ENCODE results near the gene MAPK11. TPM values are rescaled to one million over a fixed set of nuclear protein-coding genes. Genes with fewer than 3 reads are reported as not detected.

The MAPK11 gene
- total RNA-seq, 6 experiments from 2014 or later: 1.7 to 6.4 (median 2.5) TPM

DNA sequence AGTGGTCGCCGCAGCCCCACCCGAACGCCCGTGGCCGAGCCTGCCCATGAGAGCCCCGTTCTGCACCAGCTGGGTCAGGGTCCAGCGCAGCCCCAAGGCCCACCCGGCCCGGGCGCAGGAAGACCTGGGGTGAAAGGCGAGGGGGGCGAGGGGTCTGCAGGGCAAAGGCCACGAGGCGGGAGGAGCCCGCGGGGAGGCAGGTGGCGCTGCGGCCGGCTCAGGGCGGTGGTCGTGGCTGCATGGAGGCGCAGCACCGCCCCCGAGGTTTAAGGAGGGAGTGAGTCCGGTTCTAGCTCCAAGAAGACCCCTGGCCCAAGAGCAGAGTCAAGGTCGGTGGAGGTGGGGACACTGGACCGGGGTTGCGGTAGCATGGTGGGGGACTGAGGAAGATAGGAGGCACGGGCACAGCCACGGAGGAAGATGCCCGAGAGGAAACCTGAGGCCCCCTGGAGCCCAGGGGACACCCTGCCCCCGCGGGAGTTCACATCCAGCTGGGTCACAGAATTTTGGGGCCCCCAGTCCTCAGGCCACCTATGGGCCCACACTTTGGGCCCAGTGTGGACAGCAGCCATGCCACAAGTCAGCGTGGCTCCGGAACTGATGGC, 18.6 kb downstream of the MAPK11 start:
- H3K27me3 ChIP-seq: no peaks in the 10 kb centered on the region
- intact Hi-C loops (cut with DNase I): loop anchor here in 1 of 2 donors (5.0 kb wide), 1 partner anchor 91 kb away; the partner anchor contains the start of gene PPP6R2
- H3K36me3 ChIP-seq: no peaks in the 10 kb centered on the region
- H3K4me3 ChIP-seq: peak overlapping the region; percentile 57 to 80 (median 67)
- no peaks in the 10 kb centered on the region for H3K9me3 ChIP-seq
- H3K27ac ChIP-seq: peak overlapping the region in 1 of 3 donors; percentile 43
- DNase-seq: no peak
- TF ChIP-seq, protein P1, sequence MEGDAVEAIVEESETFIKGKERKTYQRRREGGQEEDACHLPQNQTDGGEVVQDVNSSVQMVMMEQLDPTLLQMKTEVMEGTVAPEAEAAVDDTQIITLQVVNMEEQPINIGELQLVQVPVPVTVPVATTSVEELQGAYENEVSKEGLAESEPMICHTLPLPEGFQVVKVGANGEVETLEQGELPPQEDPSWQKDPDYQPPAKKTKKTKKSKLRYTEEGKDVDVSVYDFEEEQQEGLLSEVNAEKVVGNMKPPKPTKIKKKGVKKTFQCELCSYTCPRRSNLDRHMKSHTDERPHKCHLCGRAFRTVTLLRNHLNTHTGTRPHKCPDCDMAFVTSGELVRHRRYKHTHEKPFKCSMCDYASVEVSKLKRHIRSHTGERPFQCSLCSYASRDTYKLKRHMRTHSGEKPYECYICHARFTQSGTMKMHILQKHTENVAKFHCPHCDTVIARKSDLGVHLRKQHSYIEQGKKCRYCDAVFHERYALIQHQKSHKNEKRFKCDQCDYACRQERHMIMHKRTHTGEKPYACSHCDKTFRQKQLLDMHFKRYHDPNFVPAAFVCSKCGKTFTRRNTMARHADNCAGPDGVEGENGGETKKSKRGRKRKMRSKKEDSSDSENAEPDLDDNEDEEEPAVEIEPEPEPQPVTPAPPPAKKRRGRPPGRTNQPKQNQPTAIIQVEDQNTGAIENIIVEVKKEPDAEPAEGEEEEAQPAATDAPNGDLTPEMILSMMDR (IDR thresholded peaks at IDR 0.05): no peak
- no peak for TF ChIP-seq POLR2A (IDR thresholded peaks at IDR 0.05)
- H3K4me1 ChIP-seq: peaks cover 0 to 28% (median 7%) of the 10 kb centered on the region in 4 donors
- peak in 1 of 4 donors; percentile 3 for ATAC-seq
- 7% methylated on average over 11 of the region's 36 CpGs for WGBS (ENCODE audit: insufficient coverage, low coverage, low lambda C conversion rate, missing lambda C conversion rate)

DNA sequence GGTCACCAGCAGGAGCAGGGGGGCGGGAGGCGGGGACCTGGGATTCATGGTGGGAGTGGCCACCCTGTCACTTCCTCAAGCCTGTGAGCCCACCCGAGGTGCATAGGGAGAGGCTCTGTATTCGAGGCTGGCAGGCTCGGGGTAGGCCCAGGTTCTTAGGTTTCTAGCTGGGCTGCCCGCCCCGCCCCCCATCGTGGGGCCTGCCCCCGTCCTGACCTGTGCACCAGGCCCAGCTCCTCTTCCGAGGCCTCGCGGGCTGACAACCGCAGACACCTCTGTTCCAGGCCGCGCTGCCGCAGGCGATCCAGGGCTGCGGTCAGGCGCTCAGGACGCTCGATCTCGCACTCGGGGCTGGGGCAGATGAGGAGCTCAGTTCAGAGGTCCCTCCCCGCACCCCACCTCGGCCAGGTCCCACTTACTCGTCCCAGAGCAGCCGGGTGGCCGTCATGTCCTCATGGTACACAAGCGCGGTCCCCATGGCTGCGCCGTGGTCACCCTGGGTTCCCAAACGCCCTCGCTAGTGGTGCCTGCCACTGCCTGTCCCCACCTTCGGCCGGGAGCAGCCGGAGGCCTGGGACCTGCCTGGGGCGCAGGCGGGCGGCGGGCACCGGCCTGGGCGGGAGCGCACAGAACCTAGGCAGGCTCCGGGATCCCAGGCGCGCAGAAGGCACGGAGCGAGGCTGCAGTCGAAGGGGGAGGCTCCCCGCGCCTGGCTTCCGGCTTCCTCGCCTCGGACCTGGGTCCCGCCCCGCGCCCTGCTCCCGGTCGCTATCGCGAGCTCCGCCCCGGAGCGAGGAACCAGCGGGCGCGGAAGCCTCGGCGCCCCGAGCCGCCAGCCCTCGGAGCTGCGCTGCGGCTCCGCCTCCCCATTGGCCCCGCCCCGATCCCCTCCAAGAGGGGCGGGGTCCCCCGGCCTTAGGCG, 19.4 kb downstream of the MAPK11 start, which contains the start of gene HDAC10:
Gene HDAC10, minus strand, starts transcription at position 711 of the 922 bp plus-strand sequence. Its CDS starts 233 bp downstream, at position 478.
- WGBS (ENCODE audit: insufficient coverage, low coverage, low lambda C conversion rate, missing lambda C conversion rate): no CpG with 5 or more reads among the region's 81 CpGs
- peak; percentile 77 to 87 (median 82) for ATAC-seq
- DNase-seq: peak; percentile 88 to 90 (median 89)

DNA sequence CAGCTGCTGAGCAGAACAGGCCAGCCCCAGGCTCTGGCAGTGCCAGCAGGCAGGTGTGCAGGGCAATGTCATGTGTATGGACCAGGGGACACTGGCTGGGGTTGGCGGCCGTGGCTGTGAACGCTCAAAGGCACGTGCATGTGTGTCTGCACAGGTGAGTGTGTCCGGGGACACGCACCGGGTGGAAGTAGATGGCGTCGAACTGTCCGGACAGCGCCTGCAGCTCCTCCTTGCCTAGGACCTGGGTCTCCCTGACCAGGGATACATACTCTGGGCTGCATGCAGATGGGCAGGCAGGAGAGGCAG, 20.0 kb downstream of the MAPK11 start:
- H3K9me3 ChIP-seq: no peaks in the 10 kb centered on the region
- intact Hi-C loops (cut with DNase I): loop anchor here in 1 of 2 donors (5.0 kb wide), 1 partner anchor 92 kb away; the partner anchor contains the start of gene PPP6R2
- ATAC-seq: no peak
- H3K4me1 ChIP-seq: peaks cover 0 to 37% (median 10%) of the 10 kb centered on the region in 4 donors
- H3K27ac ChIP-seq: no peak overlapping the region
- peak overlapping the region; percentile 57 to 80 (median 67) for H3K4me3 ChIP-seq
- H3K27me3 ChIP-seq: no peaks in the 10 kb centered on the region
- no peaks in the 10 kb centered on the region for H3K36me3 ChIP-seq
- no peak for DNase-seq
- TF ChIP-seq, protein P1 (IDR thresholded peaks at IDR 0.05): no peak
- no peak for TF ChIP-seq POLR2A (IDR thresholded peaks at IDR 0.05)
- WGBS (ENCODE audit: insufficient coverage, low coverage, low lambda C conversion rate, missing lambda C conversion rate): no CpG with 5 or more reads among the region's 11 CpGs

More for the DNA sequence above, 19.4 kb downstream of the MAPK11 start, which contains the start of gene HDAC10:
- Histone ChIP-seq H3K36me3 (no peaks in the 10 kb centered on the region), H3K27ac (peak within 1 kb of the TSS in 2 of 3 donors; percentile 39 to 43), H3K4me3 (peak within 1 kb of the TSS; percentile 57 to 80 (median 67)), H3K9me3 (no peaks in the 10 kb centered on the region), H3K27me3 (no peaks in the 10 kb centered on the region), H3K4me1 (peaks cover 0 to 33% (median 8%) of the 10 kb centered on the region in 4 donors)
- intact Hi-C loops (cut with DNase I): loop anchor here in 1 of 2 donors (5.0 kb wide), 1 partner anchor 91 kb away; the partner anchor contains the start of gene PPP6R2
- TF ChIP-seq, protein P1 (IDR thresholded peaks at IDR 0.05): no peak
- TF ChIP-seq POLR2A (IDR thresholded peaks at IDR 0.05): peak; percentile 53

DNA sequence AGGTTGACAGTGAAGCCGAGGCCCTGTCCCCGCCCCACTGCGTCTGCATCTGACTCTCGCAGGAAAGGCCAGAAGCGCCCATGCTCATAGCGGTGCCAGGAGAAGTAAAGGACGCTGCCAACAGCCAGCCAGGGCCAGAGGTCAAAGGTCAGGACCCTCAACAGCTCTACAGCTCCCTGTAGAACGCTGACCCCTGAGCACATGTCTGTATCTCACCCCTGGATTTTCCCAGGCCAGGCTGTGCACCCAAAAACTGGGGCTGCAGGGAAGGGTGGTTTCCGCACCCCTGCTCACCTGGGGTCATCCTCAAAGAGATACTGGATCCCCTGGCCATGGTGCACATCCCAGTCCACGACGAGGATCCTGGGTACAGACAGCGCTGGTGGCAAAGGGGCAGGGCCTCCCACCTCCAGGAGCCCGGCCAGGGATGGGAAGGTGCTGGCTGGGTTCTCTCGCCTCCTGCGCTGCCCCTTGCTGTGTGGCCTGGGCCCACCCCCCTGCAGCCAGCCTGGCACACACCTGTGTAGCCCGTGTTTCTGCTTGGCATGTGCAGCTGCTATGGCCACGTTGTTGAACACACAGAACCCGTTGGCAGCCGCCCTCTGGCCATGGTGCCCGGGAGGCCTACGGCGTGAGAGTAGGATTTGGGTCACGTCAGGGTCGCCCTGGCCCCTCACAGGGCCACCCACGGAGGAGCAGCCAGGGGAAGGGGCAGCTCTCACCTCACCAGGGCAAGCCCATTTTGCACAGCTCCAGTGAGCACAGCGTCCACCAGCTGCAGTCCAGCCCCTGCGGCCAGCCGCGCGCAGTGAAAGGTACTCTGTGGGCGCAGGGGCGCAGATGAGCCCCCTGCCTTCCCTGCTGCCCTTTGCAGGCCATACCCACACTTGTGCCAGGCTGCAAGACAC, 20.6 kb downstream of the MAPK11 start:
- Histone ChIP-seq H3K27ac (no peak overlapping the region), H3K4me1 (peaks cover 0 to 37% (median 10%) of the 10 kb centered on the region in 4 donors), H3K4me3 (peak overlapping the region in 1 of 3 donors; percentile 67), H3K27me3 (no peaks in the 10 kb centered on the region), H3K36me3 (no peaks in the 10 kb centered on the region), H3K9me3 (no peaks in the 10 kb centered on the region)
- no peak for DNase-seq
- intact Hi-C loops (cut with DNase I): loop anchor here in 1 of 2 donors (5.0 to 10.0 kb wide), 2 partner anchors 93 to 235 kb away; partner anchors contain the start of genes ADM2, MIOX and PPP6R2
- no peak for ATAC-seq
- WGBS (ENCODE audit: insufficient coverage, low coverage, low lambda C conversion rate, missing lambda C conversion rate): no CpG with 5 or more reads among the region's 32 CpGs
- TF ChIP-seq, protein P1 (IDR thresholded peaks at IDR 0.05): no peak
- no peak for TF ChIP-seq POLR2A (IDR thresholded peaks at IDR 0.05)

Data from right lobe of liver (tissue), 6 donors.